Gastrocnemius medialis (tissue), 4 donors: ENCODE measurements around the gene CLPTM1L.

ENCODE experiments used
- CTCF ChIP-seq, 5 experiments: fragments of 450-650 bp in 3 of 5; fragments of 200-600 bp in 2 of 5; sonication (generic) in 2 of 5; IDR thresholded peaks in 4 of 5; conservative IDR thresholded peaks in 1 of 5; 1 replicate in 4 of 5; 2 replicates in 1 of 5; pipeline ENCODE4 v1.5.1; 2016 to 2019; ENCODE audit warnings: antibody characterized with exemption in 5 of 5, mild to moderate bottlenecking in 3 of 5, moderate library complexity in 3 of 5
- POLR2A ChIP-seq, 2 donors: fragments of 450-650 bp; IDR thresholded peaks; one replicate each; pipeline ENCODE4 v1.6.1; 2017; ENCODE audit warnings: antibody characterized with exemption in 2 of 2, mild to moderate bottlenecking in 2 of 2, moderate library complexity in 2 of 2

- TF ChIP-seq CTCF (IDR thresholded peaks at IDR 0.05 in 4 of 5, conservative IDR thresholded peaks at IDR 0.05 in 1 of 5) (peak in 4 of 5 experiments; percentile 6 to 24 (median 19)), POLR2A (IDR thresholded peaks at IDR 0.05) (peak; percentile 81 to 85)
Measured at GRCh38 chr5:1344975-1345838, at the start of gene CLPTM1L.
